Kidney (tissue), 14 donors: Measurements from ENCODE around the gene KRT77. TPM values are rescaled to one million over a fixed set of nuclear protein-coding genes. Genes with fewer than 3 reads are reported as not detected.

Experiments used
- DNase-seq, 5 donors: peaks; one replicate each; pipeline ENCODE4 v3.0.0-alpha.2; 2013 to 2020
- FAIRE-seq: peaks from 2 replicates; lab custom pipeline; 2012; peaks lifted over from hg19 to GRCh38; lab: Jason Lieb, UNC
- H3K27ac ChIP-seq, 2 donors: one replicate each; pipeline ENCODE4 v1.7.0; 2013; ENCODE audit warnings: low read depth in 2 of 2, low read length in 2 of 2, inconsistent platforms in 1 of 2
- H3K27me3 ChIP-seq: one replicate; pipeline ENCODE4 v1.7.1; 2013; ENCODE audit warnings: low read length, inconsistent platforms; ENCODE audit not compliant: control insufficient read depth, insufficient read depth
- H3K36me3 ChIP-seq, 3 donors: one replicate each; pipeline versions ENCODE4 v1.7.0 to v1.7.1; 2013; ENCODE audit warnings: low read length in 3 of 3, control low read depth in 1 of 3, inconsistent platforms in 1 of 3; ENCODE audit not compliant: insufficient read depth in 3 of 3, control insufficient read depth in 2 of 3
- H3K4me1 ChIP-seq, 3 donors: one replicate each; pipeline versions ENCODE4 v1.7.0 to v1.7.1; 2013; ENCODE audit warnings: low read length in 3 of 3, inconsistent platforms in 1 of 3, low read depth in 1 of 3; ENCODE audit not compliant: control insufficient read depth in 2 of 3, insufficient read depth in 2 of 3
- H3K4me3 ChIP-seq, 3 donors: one replicate each; pipeline versions ENCODE4 v1.7.0 to v1.8.1; 2013; ENCODE audit warnings: low read length in 3 of 3, control low read depth in 1 of 3, inconsistent platforms in 1 of 3
- H3K9ac ChIP-seq, 3 donors: one replicate each; pipeline versions ENCODE4 v1.7.0 to v1.7.1; 2013; ENCODE audit warnings: low read length in 3 of 3, control low read depth in 1 of 3, inconsistent platforms in 1 of 3
- H3K9me3 ChIP-seq, 3 donors: one replicate each; pipeline versions ENCODE4 v1.7.0 to v1.7.1; 2013; ENCODE audit warnings: low read length in 3 of 3, control low read depth in 1 of 3, inconsistent platforms in 1 of 3; ENCODE audit not compliant: control insufficient read depth in 2 of 3, insufficient read depth in 1 of 3
- CTCF ChIP-seq: IDR thresholded peaks from 3 replicates; pipeline ENCODE4 v1.5.1; 2012; ENCODE audit warnings: mild to moderate bottlenecking, moderate library complexity, borderline replicate concordance; ENCODE audit not compliant: insufficient read depth; ENCODE audit errors: extremely low read depth
- intact Hi-C: fragments of 100-400 bp; cut with DNase I; formaldehyde crosslinking; loops from one replicate; pipeline ENCODE4 v1.11.1; 2022
- polyA plus RNA-seq: library from polyadenylated mRNA; stranded (reverse); fragments of 350-450 nt; fragmentation: Illumina TruSeq; extraction: RNeasy Lipid Tissue Mini Kit (QIAGEN cat#74804); gene quantifications from one replicate; pipeline ENCODE4 v1.2.3, GENCODE V29; 2014; ENCODE audit warnings: low read depth, low replicate concordance; ENCODE audit not compliant: insufficient read depth
- total RNA-seq: library from RNA; stranded (reverse); fragmentation: NEBNext Ultra II Directional; extraction: Animal tissue kit (Norgen Biotek cat#: 25700); gene quantifications from one replicate; pipeline ENCODE4 v1.2.1, GENCODE V29; 2021
- donor health status: control.
- donor health status: control.
- donor health status: control.
- donor health status: control.
- donor health status: control.
- donor health status: DM: yes; HTN: yes; CAD: no.
- donor health status: Normal renal cell carcinoma (clear cell type).

KRT77 gene
- total and polyA plus RNA-seq, 2 donors from 2014 or later: not detected

- Histone ChIP-seq H3K27ac (no peak overlapping the region), H3K9ac (no peak overlapping the region), H3K27me3 (no peaks in the 10 kb centered on the region), H3K4me3 (no peak overlapping the region), H3K9me3 (no peaks in the 10 kb centered on the region), H3K36me3 (no peaks in the 10 kb centered on the region), H3K4me1 (no peaks in the 10 kb centered on the region)
- DNase-seq: no peak
- no peak for FAIRE-seq
- intact Hi-C loops: no loop called here
- no peak for TF ChIP-seq CTCF
Measured at GRCh38 chr12:52735106-52735505, 31.8 kb upstream of the KRT77 start.

GRCh38 chr12:52730793-52731192 is 27.5 kb upstream of the KRT77 start:
- Histone ChIP-seq H3K9ac (no peak overlapping the region), H3K36me3 (no peaks in the 10 kb centered on the region), H3K4me1 (no peaks in the 10 kb centered on the region), H3K27ac (no peak overlapping the region), H3K4me3 (no peak overlapping the region), H3K9me3 (no peaks in the 10 kb centered on the region), H3K27me3 (no peaks in the 10 kb centered on the region)
- no peak for FAIRE-seq
- TF ChIP-seq CTCF: no peak
- intact Hi-C loops: no loop called here
- no peak for DNase-seq

- no peak for TF ChIP-seq CTCF
- no peaks in the 10 kb centered on the region for H3K36me3 ChIP-seq
- FAIRE-seq (no peak), DNase-seq (no peak)
- intact Hi-C loops: no loop called here
- no peaks in the 10 kb centered on the region for H3K9me3 ChIP-seq
- no peak overlapping the region for H3K4me3 ChIP-seq
- no peak overlapping the region for H3K27ac ChIP-seq
- no peaks in the 10 kb centered on the region for H3K4me1 ChIP-seq
- no peaks in the 10 kb centered on the region for H3K27me3 ChIP-seq
- H3K9ac ChIP-seq: no peak overlapping the region
Measured at GRCh38 chr12:52730383-52730782, 27.1 kb upstream of the KRT77 start.

GRCh38 chr12:52729147-52729546 is 25.8 kb upstream of the KRT77 start:
- intact Hi-C loops: no loop called here
- Histone ChIP-seq H3K27ac (no peak overlapping the region), H3K27me3 (no peaks in the 10 kb centered on the region), H3K4me1 (no peaks in the 10 kb centered on the region), H3K36me3 (no peaks in the 10 kb centered on the region), H3K4me3 (no peak overlapping the region), H3K9ac (no peak overlapping the region), H3K9me3 (no peaks in the 10 kb centered on the region)
- DNase-seq: no peak
- no peak for TF ChIP-seq CTCF
- FAIRE-seq: no peak
